Loucy (cell line): ENCODE measurements around the gene ANAPC10.

ENCODE experiments used
- CTCF ChIP-seq: fragments of 200-600 bp; sonication (generic); conservative IDR thresholded peaks from 2 replicates; pipeline ENCODE4 v1.5.1; 2014; ENCODE audit warnings: mild to moderate bottlenecking, antibody characterized with exemption, low read length
- EZH2phosphoT487 ChIP-seq: fragments of 200-600 bp; IDR thresholded peaks from 2 replicates; pipeline ENCODE4 v1.6.1; 2018; ENCODE audit warnings: antibody characterized with exemption, mild to moderate bottlenecking, moderate library complexity, borderline replicate concordance

GRCh38 chr4:145081756-145082155 lies 16.2 kb downstream of the ANAPC10 start:
- TF ChIP-seq CTCF: no peak
- TF ChIP-seq EZH2phosphoT487: no peak
